Trophoblast cell (in vitro differentiated cells and primary cell): ENCODE data around the gene UBE2L6.

Source experiments
- DNase-seq, 2 donors: peaks; one replicate each; pipeline ENCODE4 v3.0.0-alpha.2; 2016
- H2AFZ ChIP-seq: 2 replicates; pipeline ENCODE4 v1.6.1; 2013; ENCODE audit warnings: low read length, moderate library complexity, mild to moderate bottlenecking; ENCODE audit not compliant: insufficient read depth, poor library complexity
- H2AK5ac ChIP-seq: 2 replicates; pipeline ENCODE4 v1.6.1; 2013; ENCODE audit warnings: mild to moderate bottlenecking, low read length
- H2BK120ac ChIP-seq: 2 replicates; pipeline ENCODE4 v1.6.1; 2013; ENCODE audit warnings: low read length, mild to moderate bottlenecking, moderate library complexity; ENCODE audit not compliant: insufficient read depth, poor library complexity
- H2BK12ac ChIP-seq: 2 replicates; pipeline ENCODE4 v1.6.1; 2013; ENCODE audit warnings: mild to moderate bottlenecking, low read length, moderate library complexity
- H2BK5ac ChIP-seq: 2 replicates; pipeline ENCODE4 v1.6.1; 2013; ENCODE audit warnings: low read length, low read depth, moderate library complexity, mild to moderate bottlenecking; ENCODE audit not compliant: poor library complexity
- H3K14ac ChIP-seq: 2 replicates; pipeline ENCODE4 v1.6.1; 2013; ENCODE audit warnings: mild to moderate bottlenecking, low read length
- H3K18ac ChIP-seq: 2 replicates; pipeline ENCODE4 v1.6.1; 2013; ENCODE audit warnings: mild to moderate bottlenecking, low read length
- H3K23ac ChIP-seq: 2 replicates; pipeline ENCODE4 v1.6.1; 2013; ENCODE audit warnings: low read length
- H3K27ac ChIP-seq: 2 replicates; pipeline ENCODE4 v1.5.1; 2013; ENCODE audit warnings: low read depth, mild to moderate bottlenecking, inconsistent platforms, low read length, moderate library complexity
- H3K27me3 ChIP-seq: 2 replicates; pipeline ENCODE4 v1.6.1; 2013; ENCODE audit warnings: inconsistent platforms, mild to moderate bottlenecking, low read length, moderate library complexity; ENCODE audit not compliant: insufficient read depth
- H3K36me3 ChIP-seq, 2 experiments: 1 replicate in 1 of 2; 2 replicates in 1 of 2; pipeline ENCODE4 v1.6.1; 2013; ENCODE audit warnings: low read length in 2 of 2, mild to moderate bottlenecking in 2 of 2, moderate library complexity in 1 of 2; ENCODE audit not compliant: insufficient read depth in 2 of 2, control insufficient read depth in 1 of 2
- H3K4ac ChIP-seq: 2 replicates; pipeline ENCODE4 v1.6.1; 2013; ENCODE audit warnings: low read depth, mild to moderate bottlenecking, low read length, moderate library complexity
- H3K4me1 ChIP-seq, 2 experiments: 1 replicate in 1 of 2; 2 replicates in 1 of 2; pipeline ENCODE4 v1.6.1; 2013; ENCODE audit warnings: low read length in 2 of 2, mild to moderate bottlenecking in 2 of 2, moderate library complexity in 1 of 2; ENCODE audit not compliant: insufficient read depth in 2 of 2, control insufficient read depth in 1 of 2
- H3K4me2 ChIP-seq: 2 replicates; pipeline ENCODE4 v1.6.1; 2013; ENCODE audit warnings: inconsistent platforms, mild to moderate bottlenecking, low read length, moderate library complexity
- H3K4me3 ChIP-seq: 2 replicates; pipeline ENCODE4 v1.5.1; 2013; ENCODE audit warnings: mild to moderate bottlenecking, low read depth, low read length, inconsistent platforms
- H3K79me1 ChIP-seq: one replicate; pipeline ENCODE4 v1.6.1; 2013; ENCODE audit warnings: low read length
- H3K79me2 ChIP-seq: 2 replicates; pipeline ENCODE4 v1.6.1; 2013; ENCODE audit warnings: low read length, mild to moderate bottlenecking; ENCODE audit not compliant: control insufficient read depth, insufficient read depth, poor library complexity
- H3K9ac ChIP-seq: 2 replicates; pipeline ENCODE4 v1.6.1; 2013; ENCODE audit warnings: mild to moderate bottlenecking, low read length
- H3K9me3 ChIP-seq: 2 replicates; pipeline ENCODE4 v1.6.1; 2013; ENCODE audit warnings: low read depth, mild to moderate bottlenecking, control low read depth, inconsistent platforms, low read length; ENCODE audit not compliant: insufficient read depth
- H4K12ac ChIP-seq: 2 replicates; pipeline ENCODE4 v1.6.1; 2013; ENCODE audit warnings: low read depth, mild to moderate bottlenecking, low read length, moderate library complexity
- H4K8ac ChIP-seq: 2 replicates; pipeline ENCODE4 v1.6.1; 2013; ENCODE audit warnings: low read depth, mild to moderate bottlenecking, low read length, moderate library complexity
- H4K91ac ChIP-seq: one replicate; pipeline ENCODE4 v1.6.1; 2013; ENCODE audit warnings: low read depth, mild to moderate bottlenecking, low read length, moderate library complexity
- WGBS: extraction: QIAGEN DNeasy Blood & Tissue Kit; methylation state at CpG from one replicate; pipeline ENCODE4 v1.1.7; 2013; ENCODE audit warnings: missing lambda C conversion rate; ENCODE audit not compliant: insufficient read length, insufficient coverage; ENCODE audit errors: extremely low coverage; 5-methylcytosine and 5-hydroxymethylcytosine counted together

The UBE2L6 gene

DNA sequence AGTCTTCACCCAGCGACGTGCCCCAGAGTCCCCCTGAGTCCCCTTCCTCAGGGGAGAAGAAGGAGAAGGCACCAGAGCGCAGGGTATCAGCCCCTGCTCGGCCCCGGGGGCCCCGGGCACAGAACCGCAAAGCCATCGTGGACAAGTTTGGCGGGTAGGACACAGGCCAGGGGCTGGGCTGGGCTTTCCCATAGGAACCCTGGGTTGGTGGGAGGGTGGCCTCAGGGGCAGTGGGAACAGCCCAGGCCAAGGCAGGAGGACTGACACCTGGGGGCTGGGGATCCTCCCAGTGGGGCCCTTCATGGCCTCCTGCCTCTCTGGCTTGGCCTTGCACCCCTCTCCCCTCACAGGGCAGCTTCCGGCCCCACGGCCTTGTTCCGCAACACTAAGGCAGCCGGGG, 21.6 kb downstream of the UBE2L6 start:
- H3K4me3 ChIP-seq = no peak overlapping the region
- H4K8ac ChIP-seq = no peak overlapping the region
- H3K14ac ChIP-seq = no peak overlapping the region
- no CpG with 5 or more reads among the region's 13 CpGs for WGBS
- no peaks in the 10 kb centered on the region for H3K36me3 ChIP-seq
- peaks cover 8 to 10% of the 10 kb centered on the region in 2 experiments for H3K4me1 ChIP-seq
- H2BK5ac ChIP-seq = no peak overlapping the region
- H3K9me3 ChIP-seq = no peaks in the 10 kb centered on the region
- no peak overlapping the region for H3K27ac ChIP-seq
- no peak overlapping the region for H2AFZ ChIP-seq
- no peak overlapping the region for H3K4ac ChIP-seq
- no peak for DNase-seq
- no peak overlapping the region for H4K91ac ChIP-seq
- no peaks in the 10 kb centered on the region for H3K79me1 ChIP-seq
- no peak overlapping the region for H2AK5ac ChIP-seq
- H3K9ac ChIP-seq = no peak overlapping the region
- H3K18ac ChIP-seq = no peak overlapping the region
- no peak overlapping the region for H3K4me2 ChIP-seq
- H2BK120ac ChIP-seq = no peak overlapping the region
- H3K23ac ChIP-seq = no peak overlapping the region
- no peaks in the 10 kb centered on the region for H3K27me3 ChIP-seq
- no peaks in the 10 kb centered on the region for H3K79me2 ChIP-seq
- H2BK12ac ChIP-seq = no peak overlapping the region
- H4K12ac ChIP-seq = no peak overlapping the region

DNA sequence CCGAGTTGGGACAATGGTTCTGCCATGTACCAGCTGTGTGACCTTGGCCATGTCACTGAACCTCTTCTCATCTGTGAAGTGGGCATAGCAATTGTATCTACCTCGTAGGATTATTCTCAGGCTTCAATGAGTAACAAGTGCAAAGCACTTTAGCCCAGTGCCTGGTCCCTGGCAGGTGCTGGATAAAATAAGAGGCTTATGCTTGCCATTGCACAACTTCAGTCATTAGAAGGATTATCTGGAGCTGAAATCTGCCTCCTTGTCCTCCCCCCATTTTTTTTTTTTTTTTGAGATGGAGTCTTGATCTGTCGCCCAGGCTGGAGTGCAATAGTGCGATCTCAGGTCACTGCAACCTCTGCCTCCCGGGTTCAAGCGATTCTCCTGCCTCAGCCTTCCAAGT, 22.9 kb downstream of the UBE2L6 start:
- Histone ChIP-seq H4K12ac (no peak overlapping the region), H3K14ac (no peak overlapping the region), H3K23ac (no peak overlapping the region), H2BK12ac (no peak overlapping the region), H4K8ac (no peak overlapping the region), H3K27ac (no peak overlapping the region), H3K4me1 (peaks cover 8 to 10% of the 10 kb centered on the region in 2 experiments), H3K79me2 (no peaks in the 10 kb centered on the region), H3K18ac (no peak overlapping the region), H2BK120ac (no peak overlapping the region), H3K27me3 (no peaks in the 10 kb centered on the region), H2BK5ac (no peak overlapping the region), H3K4me2 (no peak overlapping the region), H3K4ac (no peak overlapping the region), H3K79me1 (no peaks in the 10 kb centered on the region), H3K9ac (no peak overlapping the region), H4K91ac (no peak overlapping the region), H3K4me3 (no peak overlapping the region), H3K36me3 (no peaks in the 10 kb centered on the region), H2AK5ac (no peak overlapping the region), H3K9me3 (no peaks in the 10 kb centered on the region), H2AFZ (no peak overlapping the region)
- no CpG with 5 or more reads among the region's 6 CpGs for WGBS
- DNase-seq = no peak

DNA sequence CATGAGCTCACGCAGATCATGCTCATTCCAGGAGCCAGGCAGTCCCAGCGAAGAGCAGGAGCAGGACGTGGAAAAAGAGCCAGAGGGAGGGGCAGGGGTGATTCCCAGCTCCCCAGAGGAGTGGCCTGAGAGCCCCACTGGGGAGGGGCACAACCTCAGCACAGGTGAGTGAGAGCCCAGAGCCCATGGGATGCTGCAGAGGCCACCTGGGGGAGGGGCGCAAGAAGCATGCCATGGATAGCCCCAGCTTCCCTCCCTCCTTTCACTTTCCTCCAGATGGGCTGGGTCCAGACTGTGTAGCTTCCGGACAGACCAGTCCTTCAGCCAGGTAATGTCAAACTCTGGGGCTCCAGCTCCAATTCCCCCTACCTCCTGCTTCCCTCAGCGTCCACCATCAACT, 23.9 kb downstream of the UBE2L6 start:
- no peak overlapping the region for H3K4me3 ChIP-seq
- H3K4me2 ChIP-seq = no peak overlapping the region
- no peaks in the 10 kb centered on the region for H3K27me3 ChIP-seq
- no peak overlapping the region for H3K14ac ChIP-seq
- DNase-seq = no peak
- H3K4me1 ChIP-seq = peaks cover 8 to 10% of the 10 kb centered on the region in 2 experiments
- no peak overlapping the region for H2BK120ac ChIP-seq
- H4K91ac ChIP-seq = no peak overlapping the region
- H2BK5ac ChIP-seq = no peak overlapping the region
- no peak overlapping the region for H4K8ac ChIP-seq
- H2AK5ac ChIP-seq = no peak overlapping the region
- no peak overlapping the region for H3K9ac ChIP-seq
- H3K18ac ChIP-seq = no peak overlapping the region
- no peaks in the 10 kb centered on the region for H3K79me1 ChIP-seq
- H3K23ac ChIP-seq = no peak overlapping the region
- no peak overlapping the region for H4K12ac ChIP-seq
- no peaks in the 10 kb centered on the region for H3K79me2 ChIP-seq
- WGBS = no CpG with 5 or more reads among the region's 6 CpGs
- H2AFZ ChIP-seq = no peak overlapping the region
- no peaks in the 10 kb centered on the region for H3K9me3 ChIP-seq
- no peak overlapping the region for H2BK12ac ChIP-seq
- H3K27ac ChIP-seq = no peak overlapping the region
- no peak overlapping the region for H3K4ac ChIP-seq
- H3K36me3 ChIP-seq = no peaks in the 10 kb centered on the region

DNA sequence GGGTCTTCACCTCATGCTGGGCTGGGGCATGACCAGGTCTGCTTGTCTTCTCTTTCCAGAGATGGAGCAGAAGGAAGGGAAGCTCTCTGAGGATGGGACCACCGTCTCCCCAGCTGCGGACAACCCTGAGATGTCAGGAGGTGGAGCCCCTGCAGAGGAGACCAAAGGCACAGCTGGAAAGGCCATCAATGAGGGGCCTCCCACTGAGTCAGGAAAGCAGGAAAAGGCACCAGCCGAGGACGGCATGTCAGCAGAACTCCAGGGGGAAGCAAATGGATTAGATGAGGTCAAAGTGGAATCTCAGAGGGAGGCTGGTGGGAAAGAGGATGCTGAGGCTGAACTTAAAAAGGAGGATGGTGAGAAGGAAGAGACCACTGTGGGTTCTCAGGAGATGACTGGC, 24.9 kb downstream of the UBE2L6 start:
- no peak overlapping the region for H2BK12ac ChIP-seq
- H4K8ac ChIP-seq = no peak overlapping the region

More for the DNA sequence above, 24.9 kb downstream of the UBE2L6 start:
- no peak overlapping the region for H3K4me2 ChIP-seq
- H4K91ac ChIP-seq = no peak overlapping the region
- no CpG with 5 or more reads among the region's 4 CpGs for WGBS
- H2AK5ac ChIP-seq = no peak overlapping the region
- no peak overlapping the region for H3K27ac ChIP-seq
- H2AFZ ChIP-seq = no peak overlapping the region
- H2BK5ac ChIP-seq = no peak overlapping the region
- DNase-seq = no peak
- H3K79me2 ChIP-seq = no peaks in the 10 kb centered on the region
- no peaks in the 10 kb centered on the region for H3K27me3 ChIP-seq
- H3K9ac ChIP-seq = no peak overlapping the region
- H4K12ac ChIP-seq = no peak overlapping the region
- H3K14ac ChIP-seq = no peak overlapping the region
- no peaks in the 10 kb centered on the region for H3K36me3 ChIP-seq
- H3K18ac ChIP-seq = no peak overlapping the region
- no peaks in the 10 kb centered on the region for H3K79me1 ChIP-seq
- peaks cover 8 to 10% of the 10 kb centered on the region in 2 experiments for H3K4me1 ChIP-seq
- H3K4ac ChIP-seq = no peak overlapping the region
- no peak overlapping the region for H3K4me3 ChIP-seq
- H3K23ac ChIP-seq = no peak overlapping the region
- no peaks in the 10 kb centered on the region for H3K9me3 ChIP-seq
- H2BK120ac ChIP-seq = no peak overlapping the region
